ENCODE measurements around the gene GARNL3.

The GARNL3 gene

GRCh38 chr9:127407492-127407843, 142.9 kb downstream of the GARNL3 start:
- no peak overlapping the region for H3K4me3 ChIP-seq (ENCODE audit: low read length, poor library complexity, severe bottlenecking)

DNA sequence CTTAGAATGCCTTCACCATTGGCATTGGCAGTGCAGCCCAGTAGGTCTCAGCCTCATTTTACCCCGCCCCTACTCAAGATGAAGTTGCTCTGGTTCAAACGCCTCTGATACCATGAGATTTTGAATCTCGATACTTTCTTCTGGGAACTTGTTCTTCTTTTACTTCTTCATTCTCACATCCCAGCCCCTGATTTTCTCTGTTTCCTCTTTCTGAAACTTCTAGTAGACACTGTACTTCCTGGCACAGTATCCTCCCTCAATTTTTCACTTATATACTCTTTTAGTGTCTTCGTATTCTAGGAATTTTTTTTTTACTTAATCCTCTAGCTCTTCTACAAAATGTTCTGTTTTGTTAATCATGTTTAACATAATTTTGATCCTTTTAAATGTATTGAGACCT, 146.5 kb downstream of the GARNL3 start:
- Histone ChIP-seq H3K79me2 (ENCODE audit: insufficient read depth, low read length) (no peaks in the 10 kb centered on the region), H3K9ac (ENCODE audit: low read depth, low read length, poor library complexity, severe bottlenecking) (no peak overlapping the region), H3K4me2 (ENCODE audit: low read depth, low read length, poor library complexity, severe bottlenecking) (no peak overlapping the region), H3K9me3 (ENCODE audit: insufficient read depth, low read depth, low read length) (no peaks in the 10 kb centered on the region), H3F3A (ENCODE audit: low read depth) (no peaks in the 10 kb centered on the region), H2AFZ (ENCODE audit: low read length) (no peak overlapping the region), H3K9me2 (replicated peaks; ENCODE audit: low read depth, low read length) (no peaks in the 10 kb centered on the region), H3K27me3 (ENCODE audit: insufficient read depth, low read length, poor library complexity, severe bottlenecking) (peaks cover 4% of the 10 kb centered on the region), H3K36me3 (ENCODE audit: insufficient read depth, low read length) (no peaks in the 10 kb centered on the region), H4K20me1 (ENCODE audit: insufficient read depth, low read length, poor library complexity, severe bottlenecking) (no peaks in the 10 kb centered on the region), H3K4me3 (ENCODE audit: low read length, poor library complexity, severe bottlenecking) (no peak overlapping the region), H3K4me1 (ENCODE audit: insufficient read depth, low read length, poor library complexity, severe bottlenecking) (no peaks in the 10 kb centered on the region)
- TF ChIP-seq, protein P1, sequence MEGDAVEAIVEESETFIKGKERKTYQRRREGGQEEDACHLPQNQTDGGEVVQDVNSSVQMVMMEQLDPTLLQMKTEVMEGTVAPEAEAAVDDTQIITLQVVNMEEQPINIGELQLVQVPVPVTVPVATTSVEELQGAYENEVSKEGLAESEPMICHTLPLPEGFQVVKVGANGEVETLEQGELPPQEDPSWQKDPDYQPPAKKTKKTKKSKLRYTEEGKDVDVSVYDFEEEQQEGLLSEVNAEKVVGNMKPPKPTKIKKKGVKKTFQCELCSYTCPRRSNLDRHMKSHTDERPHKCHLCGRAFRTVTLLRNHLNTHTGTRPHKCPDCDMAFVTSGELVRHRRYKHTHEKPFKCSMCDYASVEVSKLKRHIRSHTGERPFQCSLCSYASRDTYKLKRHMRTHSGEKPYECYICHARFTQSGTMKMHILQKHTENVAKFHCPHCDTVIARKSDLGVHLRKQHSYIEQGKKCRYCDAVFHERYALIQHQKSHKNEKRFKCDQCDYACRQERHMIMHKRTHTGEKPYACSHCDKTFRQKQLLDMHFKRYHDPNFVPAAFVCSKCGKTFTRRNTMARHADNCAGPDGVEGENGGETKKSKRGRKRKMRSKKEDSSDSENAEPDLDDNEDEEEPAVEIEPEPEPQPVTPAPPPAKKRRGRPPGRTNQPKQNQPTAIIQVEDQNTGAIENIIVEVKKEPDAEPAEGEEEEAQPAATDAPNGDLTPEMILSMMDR (conservative IDR thresholded peaks at IDR 0.05; ENCODE audit: low read length): no peak
- no peak for TF ChIP-seq EZH2phosphoT487 (IDR thresholded peaks at IDR 0.05; ENCODE audit: borderline replicate concordance)

More at GRCh38 chr9:127407492-127407843, 142.9 kb downstream of the GARNL3 start:
- no peak overlapping the region for H2AFZ ChIP-seq (ENCODE audit: low read length)
- no peak overlapping the region for H3K4me2 ChIP-seq (ENCODE audit: low read depth, low read length, poor library complexity, severe bottlenecking)
- H4K20me1 ChIP-seq (ENCODE audit: insufficient read depth, low read length, poor library complexity, severe bottlenecking): no peaks in the 10 kb centered on the region
- H3K36me3 ChIP-seq (ENCODE audit: insufficient read depth, low read length): no peaks in the 10 kb centered on the region
- no peaks in the 10 kb centered on the region for H3F3A ChIP-seq (ENCODE audit: low read depth)
- H3K9me3 ChIP-seq (ENCODE audit: insufficient read depth, low read depth, low read length): no peaks in the 10 kb centered on the region
- no peaks in the 10 kb centered on the region for H3K9me2 ChIP-seq (replicated peaks; ENCODE audit: low read depth, low read length)
- H3K27me3 ChIP-seq (ENCODE audit: insufficient read depth, low read length, poor library complexity, severe bottlenecking): peaks cover 5% of the 10 kb centered on the region
- TF ChIP-seq, protein P1 (conservative IDR thresholded peaks at IDR 0.05; ENCODE audit: low read length): no peak
- no peak for TF ChIP-seq EZH2phosphoT487 (IDR thresholded peaks at IDR 0.05; ENCODE audit: borderline replicate concordance)
- no peak overlapping the region for H3K9ac ChIP-seq (ENCODE audit: low read depth, low read length, poor library complexity, severe bottlenecking)
- H3K79me2 ChIP-seq (ENCODE audit: insufficient read depth, low read length): no peaks in the 10 kb centered on the region
- H3K4me1 ChIP-seq (ENCODE audit: insufficient read depth, low read length, poor library complexity, severe bottlenecking): no peaks in the 10 kb centered on the region

- H3K4me2 ChIP-seq (ENCODE audit: low read depth, low read length, poor library complexity, severe bottlenecking): no peak overlapping the region
- H3K27me3 ChIP-seq (ENCODE audit: insufficient read depth, low read length, poor library complexity, severe bottlenecking): peaks cover 5% of the 10 kb centered on the region
- no peak for TF ChIP-seq EZH2phosphoT487 (IDR thresholded peaks at IDR 0.05; ENCODE audit: borderline replicate concordance)
- TF ChIP-seq, protein P1 (conservative IDR thresholded peaks at IDR 0.05; ENCODE audit: low read length): no peak
- no peaks in the 10 kb centered on the region for H3K4me1 ChIP-seq (ENCODE audit: insufficient read depth, low read length, poor library complexity, severe bottlenecking)
- no peaks in the 10 kb centered on the region for H3F3A ChIP-seq (ENCODE audit: low read depth)
- no peak overlapping the region for H2AFZ ChIP-seq (ENCODE audit: low read length)
- no peak overlapping the region for H3K9ac ChIP-seq (ENCODE audit: low read depth, low read length, poor library complexity, severe bottlenecking)
- no peaks in the 10 kb centered on the region for H4K20me1 ChIP-seq (ENCODE audit: insufficient read depth, low read length, poor library complexity, severe bottlenecking)
- no peaks in the 10 kb centered on the region for H3K79me2 ChIP-seq (ENCODE audit: insufficient read depth, low read length)
- H3K4me3 ChIP-seq (ENCODE audit: low read length, poor library complexity, severe bottlenecking): no peak overlapping the region
- H3K9me2 ChIP-seq (replicated peaks; ENCODE audit: low read depth, low read length): no peaks in the 10 kb centered on the region
- no peaks in the 10 kb centered on the region for H3K36me3 ChIP-seq (ENCODE audit: insufficient read depth, low read length)
- H3K9me3 ChIP-seq (ENCODE audit: insufficient read depth, low read depth, low read length): no peaks in the 10 kb centered on the region
Measured at GRCh38 chr9:127415141-127415540, 150.6 kb downstream of the GARNL3 start.

Data from Loucy (cell line).